H9 (cell line): ENCODE data around the gene PALM2AKAP2. TPM values are rescaled to one million over a fixed set of nuclear protein-coding genes. Genes with fewer than 3 reads are reported as not detected.

ENCODE experiments used
- DNase-seq: peaks from one replicate; pipeline ENCODE4 v3.0.0-alpha.2; 2017
- H2AFZ ChIP-seq: one replicate; pipeline ENCODE4 v1.6.1; 2013; ENCODE audit warnings: mild to moderate bottlenecking, low read length, control low read depth, moderate library complexity
- H2AK5ac ChIP-seq: 2 replicates; pipeline ENCODE4 v1.6.1; 2013; ENCODE audit warnings: low read length, control low read depth, mixed read lengths; ENCODE audit not compliant: insufficient read length
- H2BK120ac ChIP-seq: one replicate; pipeline ENCODE4 v1.6.1; 2013; ENCODE audit warnings: low read depth, mild to moderate bottlenecking, low read length, control low read depth, inconsistent platforms; ENCODE audit not compliant: poor library complexity, severe bottlenecking
- H2BK12ac ChIP-seq: 2 replicates; pipeline ENCODE4 v1.6.1; 2013; ENCODE audit warnings: low read length, control low read depth, mixed read lengths, low read depth; ENCODE audit not compliant: insufficient read length
- H2BK15ac ChIP-seq: 2 replicates; pipeline ENCODE4 v1.6.1; 2013; ENCODE audit warnings: low read depth, low read length, control low read depth
- H2BK20ac ChIP-seq: one replicate; pipeline ENCODE4 v1.6.1; 2013; ENCODE audit warnings: low read depth, mild to moderate bottlenecking, low read length, control low read depth, inconsistent platforms; ENCODE audit not compliant: poor library complexity, severe bottlenecking
- H2BK5ac ChIP-seq: 2 replicates; pipeline ENCODE4 v1.6.1; 2013; ENCODE audit warnings: low read length, control low read depth, mixed read lengths; ENCODE audit not compliant: insufficient read length
- H3K14ac ChIP-seq: 2 replicates; pipeline ENCODE4 v1.6.1; 2013; ENCODE audit warnings: low read length, control low read depth; ENCODE audit not compliant: insufficient read depth
- H3K18ac ChIP-seq: 2 replicates; pipeline ENCODE4 v1.6.1; 2013; ENCODE audit warnings: low read depth, mild to moderate bottlenecking, mixed read lengths, low read length, control low read depth; ENCODE audit not compliant: insufficient read length
- H3K23ac ChIP-seq: 2 replicates; pipeline ENCODE4 v1.6.1; 2013; ENCODE audit warnings: low read length, control low read depth, mixed read lengths, low read depth; ENCODE audit not compliant: insufficient read length
- H3K23me2 ChIP-seq: 2 replicates; pipeline ENCODE4 v1.6.1; 2013; ENCODE audit warnings: low read depth, mild to moderate bottlenecking, mixed read lengths, low read length, control low read depth; ENCODE audit not compliant: insufficient read length, poor library complexity, severe bottlenecking
- H3K27ac ChIP-seq: 2 replicates; pipeline ENCODE4 v1.5.1; 2013; ENCODE audit warnings: low read length, control low read depth, mixed read lengths, low read depth; ENCODE audit not compliant: insufficient read length
- H3K27me3 ChIP-seq: 2 replicates; pipeline ENCODE4 v1.6.1; 2013; ENCODE audit warnings: low read length, control low read depth, inconsistent platforms; ENCODE audit not compliant: insufficient read depth
- H3K4ac ChIP-seq: 2 replicates; pipeline ENCODE4 v1.6.1; 2013; ENCODE audit warnings: low read depth, mild to moderate bottlenecking, control low read depth, inconsistent platforms, low read length, moderate library complexity
- H3K4me1 ChIP-seq: 2 replicates; pipeline ENCODE4 v1.6.1; 2013; ENCODE audit warnings: low read length, control low read depth, inconsistent platforms; ENCODE audit not compliant: insufficient read depth
- H3K4me2 ChIP-seq: 2 replicates; pipeline ENCODE4 v1.6.1; 2013; ENCODE audit warnings: low read length, control low read depth, mixed read lengths; ENCODE audit not compliant: insufficient read length, insufficient read depth
- H3K56ac ChIP-seq: 2 replicates; pipeline ENCODE4 v1.6.1; 2013; ENCODE audit warnings: low read depth, mild to moderate bottlenecking, mixed read lengths, low read length, control low read depth; ENCODE audit not compliant: insufficient read length
- H3K79me1 ChIP-seq: 2 replicates; pipeline ENCODE4 v1.6.1; 2013; ENCODE audit warnings: low read depth, mild to moderate bottlenecking, moderate library complexity, low read length, control low read depth, inconsistent platforms; ENCODE audit not compliant: insufficient read depth, poor library complexity, severe bottlenecking
- H3K79me2 ChIP-seq: 2 replicates; pipeline ENCODE4 v1.6.1; 2013; ENCODE audit warnings: low read length, control low read depth, inconsistent platforms; ENCODE audit not compliant: insufficient read depth
- H3K9ac ChIP-seq: 2 replicates; pipeline ENCODE4 v1.6.1; 2013; ENCODE audit warnings: low read length, control low read depth, mixed read lengths; ENCODE audit not compliant: insufficient read length; ENCODE audit errors: extremely low read depth
- H3K9me3 ChIP-seq: one replicate; pipeline ENCODE4 v1.6.1; 2013; ENCODE audit warnings: low read depth, low read length, inconsistent platforms; ENCODE audit not compliant: control insufficient read depth
- H3T11ph ChIP-seq: one replicate; pipeline ENCODE4 v1.6.1; 2013; ENCODE audit warnings: mild to moderate bottlenecking, low read length, control low read depth, inconsistent platforms
- H4K20me1 ChIP-seq: one replicate; pipeline ENCODE4 v1.6.1; 2013; ENCODE audit not compliant: control insufficient read depth, insufficient read length, insufficient read depth
- H4K5ac ChIP-seq: 2 replicates; pipeline ENCODE4 v1.6.1; 2013; ENCODE audit warnings: low read depth, mild to moderate bottlenecking, mixed read lengths, low read length, control low read depth; ENCODE audit not compliant: insufficient read length
- H4K8ac ChIP-seq: replicated peaks from 2 replicates; pipeline ENCODE4 v1.6.1; 2013; ENCODE audit warnings: low read length, control low read depth, mixed read lengths, low read depth; ENCODE audit not compliant: insufficient read length
- H4K91ac ChIP-seq: 2 replicates; pipeline ENCODE4 v1.6.1; 2013; ENCODE audit warnings: low read depth, mild to moderate bottlenecking, moderate library complexity, mixed read lengths, low read length, control low read depth; ENCODE audit not compliant: insufficient read length
- H3K27ac Mint-ChIP-seq, 3 experiments: 2 replicates in 2 of 3; 3 replicates in 1 of 3; pipeline ENCODE4 v1.8.0; 2020 to 2021; ENCODE audit warnings: mixed read lengths in 3 of 3, mild to moderate bottlenecking in 1 of 3, moderate library complexity in 1 of 3
- H3K27me3 Mint-ChIP-seq: 2 replicates; pipeline ENCODE4 v1.8.0; 2021; ENCODE audit warnings: low read depth, mild to moderate bottlenecking, moderate library complexity, mixed read lengths
- H3K36me3 Mint-ChIP-seq, 3 experiments: 2 replicates in 2 of 3; 3 replicates in 1 of 3; pipeline ENCODE4 v1.8.0; 2020 to 2021; ENCODE audit warnings: low read depth in 3 of 3, mixed read lengths in 3 of 3; ENCODE audit not compliant: insufficient read depth in 1 of 3
- H3K4me1 Mint-ChIP-seq, 2 experiments: 2 replicates each; pipeline ENCODE4 v1.8.0; 2020; ENCODE audit warnings: mixed read lengths in 2 of 2
- H3K4me3 Mint-ChIP-seq, 2 experiments: 2 replicates in 1 of 2; 3 replicates in 1 of 2; pipeline ENCODE4 v1.8.0; 2020 to 2021; ENCODE audit warnings: mild to moderate bottlenecking in 2 of 2, mixed read lengths in 2 of 2, moderate library complexity in 1 of 2
- H3K9me3 Mint-ChIP-seq, 2 experiments: 2 replicates in 1 of 2; 3 replicates in 1 of 2; pipeline ENCODE4 v1.8.0; 2020; ENCODE audit warnings: mild to moderate bottlenecking in 2 of 2, mixed read lengths in 2 of 2, moderate library complexity in 1 of 2
- CTCF ChIP-seq: fragments of 200-600 bp; sonication (generic); conservative IDR thresholded peaks from 3 replicates; pipeline ENCODE4 v1.8.0; 2021; ENCODE audit warnings: antibody characterized with exemption, mild to moderate bottlenecking
- WGBS: extraction: QIAGEN DNeasy Blood & Tissue Kit; methylation state at CpG from one replicate; pipeline ENCODE4 v1.1.7; 2013; ENCODE audit warnings: missing lambda C conversion rate, low lambda C conversion rate, mixed read lengths; ENCODE audit not compliant: insufficient read length; ENCODE audit errors: extremely low coverage; 5-methylcytosine and 5-hydroxymethylcytosine counted together
- total RNA-seq: library from RNA; stranded (reverse); gene quantifications from 2 replicates; pipeline ENCODE4 v1.2.1, GENCODE V29; 2021

The PALM2AKAP2 gene
- total RNA-seq, 1 experiment from 2014 or later: 3.6 TPM

GRCh38 chr9:109775516-109775915 is 4.5 kb upstream of the PALM2AKAP2 start:
- WGBS: no CpG with 5 or more reads among the region's 3 CpGs
- no peak for TF ChIP-seq CTCF

More at GRCh38 chr9:109775516-109775915, 4.5 kb upstream of the PALM2AKAP2 start:
- Histone ChIP-seq H3T11ph (no peak overlapping the region), H4K8ac (no peak overlapping the region), H3K4me1 (peaks cover 10% of the 10 kb centered on the region; the same call in 1 of the 2 replicates), H3K79me2 (no peaks in the 10 kb centered on the region), H3K27ac (no peak overlapping the region), H3K4me2 (no peak overlapping the region), H4K5ac (no peak overlapping the region), H2AFZ (no peak overlapping the region), H3K23ac (no peak overlapping the region), H2BK5ac (no peak overlapping the region), H3K14ac (no peak overlapping the region), H3K9ac (no peak overlapping the region), H3K23me2 (peaks cover 4% of the 10 kb centered on the region), H2BK12ac (no peak overlapping the region), H3K79me1 (no peaks in the 10 kb centered on the region), H2BK15ac (no peak overlapping the region), H3K4ac (no peak overlapping the region), H2BK20ac (no peak overlapping the region), H3K18ac (no peak overlapping the region), H2AK5ac (no peak overlapping the region), H2BK120ac (no peak overlapping the region), H3K9me3 (no peaks in the 10 kb centered on the region), H3K27me3 (no peaks in the 10 kb centered on the region; the same call in 1 of the 2 replicates), H3K56ac (no peak overlapping the region), H4K91ac (no peak overlapping the region), H4K20me1 (no peaks in the 10 kb centered on the region)
- Mint-ChIP-seq H3K9me3 (no peaks in the 10 kb centered on the region), H3K4me1 (peaks cover 21 to 22% of the 10 kb centered on the region in 2 experiments), H3K36me3 (no peaks in the 10 kb centered on the region; a peak in 1 of 7 replicates), H3K4me3 (no peak overlapping the region), H3K27me3 (peaks cover 31% of the 10 kb centered on the region), H3K27ac (no peak overlapping the region)
- DNase-seq: no peak
